HG02588 (cell line): ENCODE measurements around the gene DTNB.
"Not testable (repeated sequence)": the region's sequence is repeated elsewhere in the genome, so short reads cannot be mapped to it uniquely, and the experiment has no call there.

Experiments
- ATAC-seq: cut with Tn5 transposase; IDR thresholded peaks from one replicate; pipeline ENCODE4 v1.9.1; 2021; ENCODE audit warnings: mild to moderate bottlenecking, moderate library complexity; ENCODE audit not compliant: unreplicated experiment

The DTNB gene

DNA sequence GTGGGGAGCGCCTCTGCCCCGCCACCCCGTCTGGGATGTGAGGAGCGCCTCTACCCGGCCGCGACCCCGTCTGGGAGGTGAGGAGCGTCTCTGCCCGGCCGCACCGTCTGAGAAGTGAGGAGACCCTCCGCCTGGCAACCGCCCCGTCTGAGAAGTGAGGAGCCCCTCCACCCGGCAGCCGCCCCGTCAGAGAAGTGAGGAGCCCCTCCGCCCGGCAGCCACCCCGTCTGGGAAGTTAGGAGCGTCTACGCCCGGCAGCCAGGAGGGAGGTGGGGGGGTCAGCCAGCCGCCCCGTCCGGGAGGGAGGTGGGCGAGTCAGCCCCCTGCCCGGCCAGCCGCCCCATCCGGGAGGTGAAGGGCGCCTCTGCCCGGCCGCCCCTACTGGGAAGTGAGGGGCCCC is 39.6 kb downstream of the DTNB start:
- not testable (repeated sequence) for ATAC-seq

DNA sequence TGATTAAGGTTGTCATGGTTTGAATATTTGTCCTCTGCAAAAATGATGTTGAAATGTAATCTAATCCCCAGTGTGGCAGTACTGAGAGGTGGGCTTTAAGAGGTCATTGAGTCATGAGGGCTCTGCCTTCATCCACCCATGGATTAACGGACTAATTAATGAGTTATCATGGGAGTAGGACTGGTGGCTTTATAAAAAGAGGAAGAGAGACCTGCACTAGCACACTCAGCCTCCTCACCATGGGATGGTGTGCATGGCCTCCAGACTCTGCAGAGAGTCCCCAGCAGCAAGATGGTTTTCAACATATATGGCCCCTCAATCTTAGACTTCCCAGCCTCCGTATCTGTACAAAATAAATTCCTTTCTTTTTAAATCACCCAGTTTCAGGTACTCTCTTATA is 41.0 kb downstream of the DTNB start:
- ATAC-seq, result no peak

DNA sequence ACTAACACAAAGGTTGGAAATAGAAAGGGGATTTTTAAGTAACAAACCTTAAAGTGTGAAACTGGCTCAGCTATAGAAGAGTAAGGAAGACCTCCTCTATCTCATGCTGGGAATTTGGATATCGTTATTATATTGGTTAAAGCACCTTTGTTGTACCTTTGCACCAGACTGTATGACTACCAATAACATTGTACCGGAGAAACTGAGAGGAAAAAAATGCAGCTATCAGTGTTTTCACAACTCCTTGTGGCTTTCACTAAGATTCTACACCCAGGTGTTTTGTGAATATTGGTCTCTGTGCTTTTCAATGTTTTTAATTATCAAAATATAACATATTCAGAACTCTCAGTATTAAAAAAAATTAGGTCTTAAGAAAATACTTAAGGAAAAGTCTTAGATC is 48.7 kb downstream of the DTNB start:
- no peak for ATAC-seq

DNA sequence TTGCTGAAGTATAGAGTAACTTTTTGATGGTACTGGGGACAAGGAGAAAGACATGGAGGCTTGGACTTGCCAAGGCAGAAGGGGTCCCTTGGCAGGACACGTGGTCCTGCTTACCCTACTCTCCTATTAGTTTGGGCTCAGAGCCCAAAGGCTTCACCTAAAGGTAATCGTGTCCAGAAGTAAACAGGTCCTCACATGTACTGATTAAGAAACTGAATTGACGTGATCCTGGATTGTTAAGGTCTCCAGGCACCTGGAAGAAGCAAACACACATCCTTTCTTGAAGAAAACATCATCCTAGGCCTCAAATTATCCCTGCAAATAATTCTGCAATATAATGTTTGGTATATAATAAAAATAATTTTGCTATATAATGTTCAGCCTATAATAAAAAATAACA is 50.0 kb downstream of the DTNB start:
- no peak for ATAC-seq

DNA sequence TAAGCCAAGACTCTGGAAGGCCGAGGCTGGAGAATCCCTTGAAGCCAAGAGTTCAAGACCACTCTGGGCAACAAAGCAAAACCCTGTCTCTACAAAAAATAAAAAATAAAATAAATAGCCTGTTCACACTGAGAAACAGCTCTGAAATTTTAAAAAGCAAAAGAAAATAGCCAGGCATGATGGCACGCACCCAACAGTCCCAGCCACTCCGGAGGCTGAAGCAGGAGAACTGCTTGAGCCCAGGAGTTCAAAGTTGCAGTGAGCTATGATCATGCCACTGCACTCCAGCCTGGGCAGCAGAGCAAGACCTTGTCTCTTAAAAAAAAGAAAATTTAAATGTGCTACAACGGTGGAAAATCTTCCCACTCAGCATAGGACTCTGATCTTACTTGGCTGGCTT is 52.7 kb downstream of the DTNB start:
- ATAC-seq, result no peak

DNA sequence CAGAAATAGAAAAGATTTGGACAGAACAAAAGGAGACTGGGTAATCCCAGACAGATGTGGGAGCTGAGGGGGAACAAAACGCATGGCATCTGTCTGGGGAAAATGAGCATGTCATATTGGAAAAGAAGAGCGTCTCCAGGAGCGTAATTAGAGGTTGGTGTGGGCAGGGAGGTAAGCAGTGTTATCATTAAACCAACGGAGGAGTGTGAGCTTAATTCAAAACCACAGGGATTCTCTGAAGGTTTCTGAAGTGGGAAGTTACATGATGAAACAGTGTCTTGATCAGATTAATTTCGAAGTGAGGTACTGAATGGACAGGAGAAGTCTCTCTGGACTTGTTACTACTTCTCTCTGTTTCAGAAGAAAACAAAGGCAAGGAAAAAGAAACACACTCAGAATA is 53.3 kb downstream of the DTNB start:
- ATAC-seq, result no peak

DNA sequence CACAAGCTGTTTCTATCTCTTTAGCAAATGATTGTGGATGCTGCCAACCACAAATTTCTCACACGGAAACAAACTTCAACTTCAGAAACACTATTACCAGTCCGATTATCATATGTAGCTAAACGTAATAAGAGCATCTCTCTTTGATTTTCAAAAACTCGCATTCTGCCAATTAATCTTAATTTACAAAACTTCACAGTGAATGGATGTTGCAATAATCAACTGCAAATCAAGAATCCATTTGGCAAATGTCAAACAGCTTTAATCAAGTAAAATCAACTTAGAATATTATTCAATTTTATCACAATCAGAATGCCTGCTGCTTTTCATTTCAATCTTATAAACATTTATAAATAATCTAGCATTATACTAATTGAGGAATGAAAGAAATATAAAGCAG is 54.2 kb downstream of the DTNB start:
- ATAC-seq, result no peak

DNA sequence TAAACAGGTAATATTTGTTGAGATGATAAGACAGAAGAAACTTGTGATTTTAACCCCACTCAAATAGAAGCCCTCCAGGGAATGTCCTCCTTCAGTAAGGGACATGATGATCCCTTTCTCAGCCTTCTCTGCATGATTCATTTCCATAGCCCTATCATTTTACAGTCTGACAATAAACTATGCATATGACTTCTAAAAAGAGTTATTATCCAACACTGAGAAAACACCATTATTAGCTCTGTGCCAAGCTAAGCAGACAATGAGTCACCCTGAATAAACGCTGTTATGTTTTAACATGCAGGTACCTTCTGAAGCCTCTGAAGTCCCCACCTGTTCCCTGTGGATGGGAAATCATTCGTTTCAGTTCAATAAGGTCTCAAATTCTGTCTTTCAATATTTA is 54.7 kb downstream of the DTNB start:
- ATAC-seq, result no peak

DNA sequence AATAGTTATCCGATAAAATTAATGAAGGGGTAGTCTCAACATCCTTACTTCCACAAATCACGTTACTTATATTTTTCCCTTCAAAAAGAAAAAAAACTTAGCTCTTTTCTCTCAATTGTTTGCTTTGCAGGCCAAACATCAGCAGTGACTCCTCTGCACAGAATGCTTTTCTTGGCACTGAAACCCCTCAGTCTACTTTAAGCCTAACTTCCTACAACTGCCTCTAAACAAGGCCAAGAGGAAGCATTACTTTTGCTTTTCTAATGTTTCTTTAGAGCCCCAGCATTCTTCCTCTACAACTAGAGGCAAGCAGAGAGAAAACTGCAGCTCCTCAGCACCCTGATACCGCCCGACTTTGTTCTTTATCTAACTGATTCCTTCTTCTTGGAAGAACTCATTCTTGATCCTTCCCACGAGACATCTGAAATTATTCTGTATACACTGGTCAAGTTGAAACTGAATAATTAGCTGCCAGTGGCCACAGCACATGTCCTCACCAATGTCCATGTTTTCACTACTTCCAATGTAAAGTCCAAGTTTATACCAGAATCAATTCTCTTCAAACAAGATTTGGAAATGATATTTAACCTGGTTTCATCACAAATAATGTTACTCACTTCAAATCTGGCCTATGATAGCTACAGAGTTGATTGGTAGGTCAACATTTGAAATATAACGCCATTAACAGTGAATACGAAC is 55.3 kb downstream of the DTNB start:
- no peak for ATAC-seq

DNA sequence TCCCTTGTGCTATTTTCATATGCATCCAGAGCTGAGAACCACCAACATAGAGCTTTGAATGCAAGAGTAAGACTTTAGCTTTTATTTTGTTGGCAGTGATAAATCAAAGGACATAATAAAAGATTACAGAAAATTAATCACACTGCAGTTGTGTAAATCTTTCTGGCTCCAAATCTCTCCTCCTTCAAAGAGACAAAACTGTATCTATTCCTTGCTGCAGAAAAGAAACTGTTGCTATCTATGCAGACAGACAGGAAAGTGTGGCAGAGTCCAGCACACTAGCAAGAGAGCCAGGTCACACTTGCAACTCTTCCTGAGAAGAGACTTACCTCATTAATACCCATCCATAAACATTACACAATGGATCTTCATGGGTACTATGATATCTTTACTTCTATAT is 57.5 kb downstream of the DTNB start:
- ATAC-seq, result no peak

DNA sequence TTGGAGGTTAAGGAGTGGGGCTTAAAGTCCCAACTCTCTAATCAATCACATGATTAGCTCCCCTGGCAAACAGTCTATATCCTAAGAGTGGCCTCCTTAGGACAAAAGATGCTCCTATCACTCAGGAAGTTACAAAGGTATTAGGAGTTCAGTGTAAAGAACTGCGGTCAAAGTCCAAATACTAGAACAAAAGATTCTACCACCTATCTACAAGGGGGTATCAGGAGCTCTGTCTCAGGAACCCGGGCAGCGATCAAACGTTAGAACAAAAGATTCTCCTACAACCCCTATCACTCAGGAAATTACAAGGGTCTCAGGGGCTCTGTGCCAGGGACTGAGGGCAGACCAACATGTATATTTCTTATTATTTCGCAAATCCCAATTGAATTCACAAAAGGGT is 58.0 kb downstream of the DTNB start:
- no peak for ATAC-seq

DNA sequence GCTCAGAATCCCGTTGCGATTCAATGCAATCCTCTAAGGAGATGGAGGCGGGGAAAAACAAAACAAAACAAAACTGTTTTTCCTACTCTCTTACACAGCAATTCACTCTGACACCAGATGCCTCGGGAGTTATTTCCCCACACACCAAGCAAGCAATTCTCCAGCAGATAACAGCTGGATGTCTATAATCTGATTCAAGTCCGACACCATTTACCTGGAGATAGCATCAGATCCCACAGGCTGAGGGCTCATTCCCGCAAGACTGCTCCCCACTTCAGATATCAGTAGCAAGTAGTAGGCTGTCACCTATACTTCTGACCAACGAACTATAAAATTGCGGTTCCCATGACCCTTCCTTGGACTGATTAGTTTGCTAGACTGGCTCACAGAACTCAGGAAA is 58.7 kb downstream of the DTNB start:
- no peak for ATAC-seq

DNA sequence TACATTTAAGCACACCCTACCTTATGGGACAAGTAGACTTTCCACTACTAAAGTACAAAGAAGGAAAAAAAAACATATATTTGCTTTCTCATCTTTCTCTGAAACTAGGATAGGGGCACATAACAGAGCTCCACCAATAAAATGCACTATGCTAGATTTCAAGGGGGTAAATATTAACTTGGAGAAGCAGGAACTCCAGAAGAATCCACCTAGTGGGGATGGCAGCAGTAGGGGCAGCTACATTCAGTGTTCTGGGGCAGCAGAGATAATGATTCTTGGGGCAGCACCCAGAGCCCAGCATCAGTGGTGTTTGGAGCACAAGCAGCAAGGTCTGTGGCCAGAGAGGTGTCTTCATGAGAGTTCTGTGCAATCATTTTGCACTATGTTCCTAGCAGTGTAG is 64.7 kb downstream of the DTNB start:
- ATAC-seq, result no peak

DNA sequence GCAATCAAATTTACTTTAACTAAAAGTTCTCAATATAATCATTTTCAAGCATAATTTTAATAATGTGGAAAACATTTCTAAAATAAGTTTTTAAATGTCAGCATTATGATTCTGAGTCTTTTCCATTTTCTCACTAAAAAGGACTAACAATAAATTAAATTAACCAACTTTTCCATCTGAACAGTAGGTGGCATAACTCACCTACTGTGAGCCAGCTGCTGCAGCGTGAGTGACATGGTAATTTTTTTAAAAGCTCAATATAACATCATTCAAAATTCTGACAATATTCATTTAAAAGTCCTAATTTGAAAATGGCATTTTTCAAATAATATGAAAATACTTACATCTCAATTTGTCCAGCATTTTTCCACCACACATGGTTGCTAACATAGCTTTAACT is 66.5 kb downstream of the DTNB start:
- no peak for ATAC-seq

DNA sequence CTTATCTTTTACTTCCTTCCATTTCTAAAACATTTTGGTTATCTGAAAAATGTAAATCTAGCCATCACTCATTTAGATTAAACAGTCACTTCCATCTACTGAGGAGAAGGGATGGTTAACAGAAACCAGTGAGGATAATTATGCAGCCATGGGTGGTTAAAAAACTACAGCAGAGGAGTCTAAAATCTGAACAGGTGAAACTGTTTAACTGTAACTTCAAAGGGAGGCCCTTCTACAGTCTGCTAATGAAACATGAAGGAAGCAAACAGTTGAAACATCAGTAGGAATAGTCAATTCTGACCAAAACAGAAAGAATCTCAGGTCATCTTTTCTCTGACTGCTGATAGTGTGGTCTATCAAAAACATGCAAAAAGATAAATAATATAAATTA is 71.0 kb downstream of the DTNB start:
- no peak for ATAC-seq

DNA sequence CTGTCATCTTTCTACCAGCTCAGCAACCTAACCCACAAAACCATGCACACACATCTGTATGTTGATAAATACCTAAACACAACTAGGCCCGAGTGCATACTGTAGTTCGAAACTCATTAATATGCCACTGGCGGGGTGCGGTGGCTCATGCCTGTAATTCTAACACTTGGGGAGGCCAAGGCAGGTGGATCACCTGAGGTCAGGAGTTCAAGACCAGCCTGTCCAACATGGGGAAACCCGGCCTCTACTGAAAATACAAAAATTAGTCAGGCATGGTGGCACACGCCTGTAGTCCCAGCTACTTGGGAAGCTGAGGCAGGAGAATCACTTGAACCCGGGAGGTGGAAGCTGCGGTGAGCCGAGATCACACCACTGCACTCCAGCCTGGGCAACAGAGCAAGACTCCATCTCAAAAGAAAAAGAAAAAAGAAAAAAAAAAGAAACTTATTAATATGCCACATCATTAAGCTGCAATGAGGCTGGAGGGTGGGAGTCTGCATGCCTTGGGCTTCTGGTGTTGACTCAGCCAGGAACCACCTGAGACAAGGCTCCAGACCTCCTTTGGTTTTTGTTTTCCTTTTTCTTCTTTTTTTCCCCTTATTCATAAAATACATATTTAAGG is 71.6 kb downstream of the DTNB start:
- ATAC-seq, result not testable (repeated sequence)

DNA sequence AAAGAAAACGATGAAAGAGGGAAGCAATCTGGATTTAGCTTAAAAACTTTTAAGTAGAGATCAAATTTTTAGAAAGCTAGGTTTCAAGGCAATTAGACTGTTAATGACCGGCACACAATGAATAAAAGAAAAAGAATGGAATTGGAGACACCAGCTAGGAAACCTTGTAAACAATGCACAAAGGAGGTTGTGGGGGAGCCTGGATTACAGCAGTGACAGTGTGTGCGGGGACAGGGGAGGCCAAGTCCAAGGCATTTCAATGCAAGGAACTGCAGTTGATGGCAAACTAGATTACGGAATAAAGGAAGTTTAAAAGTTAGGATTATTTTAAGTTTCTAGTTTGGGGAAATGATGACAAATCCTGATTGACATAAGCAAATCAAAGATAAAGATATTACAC is 74.5 kb downstream of the DTNB start:
- no peak for ATAC-seq

DNA sequence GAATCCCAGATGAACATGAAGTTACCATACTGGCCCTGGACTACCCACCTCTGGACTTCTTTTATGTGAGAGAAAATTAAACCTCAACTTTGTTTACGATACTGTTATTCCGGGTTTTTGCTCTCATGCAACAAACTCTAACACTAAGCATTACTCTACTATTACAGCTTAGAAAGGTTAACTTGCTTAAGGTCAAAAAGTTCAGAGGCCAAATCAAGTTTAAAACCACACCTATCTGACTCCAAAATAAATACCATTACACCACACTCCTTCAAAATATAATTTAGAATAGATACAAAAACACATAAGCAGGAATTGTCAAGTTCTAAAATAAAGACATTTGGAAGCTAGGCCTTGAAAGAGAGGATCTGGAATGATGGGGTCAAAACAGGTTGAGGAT is 75.0 kb downstream of the DTNB start:
- no peak for ATAC-seq

DNA sequence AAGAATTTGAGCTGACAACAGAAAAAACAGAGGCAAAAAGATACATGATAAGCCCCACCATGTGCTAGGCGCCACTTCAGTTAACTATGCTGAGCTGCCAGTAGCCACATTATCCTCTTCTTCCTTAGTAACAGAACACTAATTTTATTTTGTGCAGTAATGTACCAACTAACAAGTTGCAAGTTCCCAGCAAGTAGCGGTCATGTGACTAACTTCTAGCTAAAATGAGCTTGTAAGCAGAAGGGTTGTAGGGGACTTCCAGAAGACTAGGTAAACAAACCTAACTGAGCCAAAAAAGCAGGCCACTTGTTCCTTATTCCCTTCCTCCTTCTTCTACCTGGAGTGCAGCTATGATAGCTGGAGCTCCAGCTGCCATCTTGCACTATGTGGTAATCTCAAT is 75.5 kb downstream of the DTNB start:
- ATAC-seq, result no peak

DNA sequence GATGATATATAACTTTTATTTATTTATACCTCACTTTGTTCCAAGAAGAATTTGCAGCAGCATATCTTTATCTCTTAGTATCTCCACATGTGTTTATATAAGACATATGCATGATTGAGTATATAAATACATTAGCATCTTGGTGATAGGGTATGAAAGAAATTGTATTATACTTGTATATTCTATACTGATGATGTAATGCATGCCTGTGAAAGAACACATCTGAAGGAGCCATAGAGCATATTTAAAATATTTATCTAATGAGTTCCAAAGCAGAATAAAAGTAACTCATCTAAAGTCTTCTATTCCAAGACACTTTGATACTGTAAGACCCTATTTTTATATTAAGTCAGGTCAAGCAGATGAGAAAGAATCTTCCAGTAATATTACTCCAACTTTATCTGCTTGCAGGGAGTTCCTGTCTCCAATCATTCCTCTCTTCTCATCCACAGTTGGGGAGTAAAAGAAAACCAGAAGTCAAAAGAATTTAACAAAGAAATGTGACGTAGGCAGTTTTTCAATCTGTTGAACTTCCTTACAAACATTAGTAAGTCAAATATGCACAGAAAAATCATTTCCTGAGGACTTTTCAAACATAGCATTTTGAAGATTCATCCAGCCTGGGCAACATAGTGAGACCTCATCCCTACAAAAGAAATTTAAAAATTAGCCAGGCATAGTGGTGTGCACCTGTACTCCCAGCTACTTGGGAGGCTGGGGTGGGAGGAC is 76.7 kb downstream of the DTNB start:
- no peak for ATAC-seq

DNA sequence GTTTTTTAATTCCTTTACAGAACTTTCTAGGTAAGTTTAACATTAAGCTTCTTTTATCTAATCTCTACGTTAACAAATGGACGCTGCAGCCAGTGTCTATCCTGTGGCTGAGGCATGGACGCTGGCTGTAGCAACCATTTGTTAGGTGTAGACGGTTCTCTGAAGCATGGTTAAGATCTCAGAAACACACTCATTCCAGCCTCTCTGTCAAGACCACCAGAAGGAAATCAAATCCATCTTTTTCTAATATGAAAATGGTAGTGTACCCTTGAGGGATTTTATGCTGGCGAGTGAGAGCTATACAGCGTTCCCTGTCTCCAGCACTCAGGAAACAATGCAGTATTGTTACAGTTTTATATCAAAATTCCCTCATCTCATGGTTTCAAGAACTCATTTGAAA is 78.0 kb downstream of the DTNB start:
- no peak for ATAC-seq

DNA sequence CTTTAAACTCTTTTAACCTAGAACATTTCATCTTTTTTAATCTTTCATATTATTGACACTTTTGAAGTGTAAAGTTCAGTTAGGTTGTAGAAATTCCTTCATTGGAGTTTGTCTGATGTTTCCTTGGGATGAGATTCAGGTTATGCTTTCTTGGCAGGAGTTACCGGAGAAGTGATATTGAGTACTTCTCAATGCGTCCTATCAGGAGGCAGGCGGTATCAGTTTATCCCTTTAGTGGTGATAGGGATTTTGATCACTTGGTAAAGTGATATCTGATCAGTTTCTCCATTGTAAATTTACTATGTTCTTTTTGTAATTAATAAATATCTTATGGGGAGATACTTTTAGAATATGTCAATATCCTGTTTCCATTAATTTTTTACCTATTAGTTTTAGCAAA is 78.4 kb downstream of the DTNB start:
- no peak for ATAC-seq
